H9 (cell line): ENCODE results near the gene NTRK3. TPM values are rescaled to one million over a fixed set of nuclear protein-coding genes. Genes with fewer than 3 reads are reported as not detected.
A peak's percentile ranks its signal among the peaks of the same experiment; 100 is the strongest.

ENCODE experiments used
- DNase-seq: peaks from one replicate; pipeline ENCODE4 v3.0.0-alpha.2; 2017
- H2AFZ ChIP-seq: one replicate; pipeline ENCODE4 v1.6.1; 2013; ENCODE audit warnings: mild to moderate bottlenecking, low read length, control low read depth, moderate library complexity
- H2AK5ac ChIP-seq: 2 replicates; pipeline ENCODE4 v1.6.1; 2013; ENCODE audit warnings: low read length, control low read depth, mixed read lengths; ENCODE audit not compliant: insufficient read length
- H2BK120ac ChIP-seq: one replicate; pipeline ENCODE4 v1.6.1; 2013; ENCODE audit warnings: low read depth, mild to moderate bottlenecking, low read length, control low read depth, inconsistent platforms; ENCODE audit not compliant: poor library complexity, severe bottlenecking
- H2BK12ac ChIP-seq: 2 replicates; pipeline ENCODE4 v1.6.1; 2013; ENCODE audit warnings: low read length, control low read depth, mixed read lengths, low read depth; ENCODE audit not compliant: insufficient read length
- H2BK15ac ChIP-seq: 2 replicates; pipeline ENCODE4 v1.6.1; 2013; ENCODE audit warnings: low read depth, low read length, control low read depth
- H2BK20ac ChIP-seq: one replicate; pipeline ENCODE4 v1.6.1; 2013; ENCODE audit warnings: low read depth, mild to moderate bottlenecking, low read length, control low read depth, inconsistent platforms; ENCODE audit not compliant: poor library complexity, severe bottlenecking
- H2BK5ac ChIP-seq: 2 replicates; pipeline ENCODE4 v1.6.1; 2013; ENCODE audit warnings: low read length, control low read depth, mixed read lengths; ENCODE audit not compliant: insufficient read length
- H3K14ac ChIP-seq: 2 replicates; pipeline ENCODE4 v1.6.1; 2013; ENCODE audit warnings: low read length, control low read depth; ENCODE audit not compliant: insufficient read depth
- H3K18ac ChIP-seq: 2 replicates; pipeline ENCODE4 v1.6.1; 2013; ENCODE audit warnings: low read depth, mild to moderate bottlenecking, mixed read lengths, low read length, control low read depth; ENCODE audit not compliant: insufficient read length
- H3K23ac ChIP-seq: 2 replicates; pipeline ENCODE4 v1.6.1; 2013; ENCODE audit warnings: low read length, control low read depth, mixed read lengths, low read depth; ENCODE audit not compliant: insufficient read length
- H3K23me2 ChIP-seq: 2 replicates; pipeline ENCODE4 v1.6.1; 2013; ENCODE audit warnings: low read depth, mild to moderate bottlenecking, mixed read lengths, low read length, control low read depth; ENCODE audit not compliant: insufficient read length, poor library complexity, severe bottlenecking
- H3K27ac ChIP-seq: 2 replicates; pipeline ENCODE4 v1.5.1; 2013; ENCODE audit warnings: low read length, control low read depth, mixed read lengths, low read depth; ENCODE audit not compliant: insufficient read length
- H3K27me3 ChIP-seq: 2 replicates; pipeline ENCODE4 v1.6.1; 2013; ENCODE audit warnings: low read length, control low read depth, inconsistent platforms; ENCODE audit not compliant: insufficient read depth
- H3K4ac ChIP-seq: 2 replicates; pipeline ENCODE4 v1.6.1; 2013; ENCODE audit warnings: low read depth, mild to moderate bottlenecking, control low read depth, inconsistent platforms, low read length, moderate library complexity
- H3K4me1 ChIP-seq: 2 replicates; pipeline ENCODE4 v1.6.1; 2013; ENCODE audit warnings: low read length, control low read depth, inconsistent platforms; ENCODE audit not compliant: insufficient read depth
- H3K4me2 ChIP-seq: 2 replicates; pipeline ENCODE4 v1.6.1; 2013; ENCODE audit warnings: low read length, control low read depth, mixed read lengths; ENCODE audit not compliant: insufficient read length, insufficient read depth
- H3K56ac ChIP-seq: 2 replicates; pipeline ENCODE4 v1.6.1; 2013; ENCODE audit warnings: low read depth, mild to moderate bottlenecking, mixed read lengths, low read length, control low read depth; ENCODE audit not compliant: insufficient read length
- H3K79me1 ChIP-seq: 2 replicates; pipeline ENCODE4 v1.6.1; 2013; ENCODE audit warnings: low read depth, mild to moderate bottlenecking, moderate library complexity, low read length, control low read depth, inconsistent platforms; ENCODE audit not compliant: insufficient read depth, poor library complexity, severe bottlenecking
- H3K79me2 ChIP-seq: 2 replicates; pipeline ENCODE4 v1.6.1; 2013; ENCODE audit warnings: low read length, control low read depth, inconsistent platforms; ENCODE audit not compliant: insufficient read depth
- H3K9ac ChIP-seq: 2 replicates; pipeline ENCODE4 v1.6.1; 2013; ENCODE audit warnings: low read length, control low read depth, mixed read lengths; ENCODE audit not compliant: insufficient read length; ENCODE audit errors: extremely low read depth
- H3K9me3 ChIP-seq: one replicate; pipeline ENCODE4 v1.6.1; 2013; ENCODE audit warnings: low read depth, low read length, inconsistent platforms; ENCODE audit not compliant: control insufficient read depth
- H3T11ph ChIP-seq: one replicate; pipeline ENCODE4 v1.6.1; 2013; ENCODE audit warnings: mild to moderate bottlenecking, low read length, control low read depth, inconsistent platforms
- H4K20me1 ChIP-seq: one replicate; pipeline ENCODE4 v1.6.1; 2013; ENCODE audit not compliant: control insufficient read depth, insufficient read length, insufficient read depth
- H4K5ac ChIP-seq: 2 replicates; pipeline ENCODE4 v1.6.1; 2013; ENCODE audit warnings: low read depth, mild to moderate bottlenecking, mixed read lengths, low read length, control low read depth; ENCODE audit not compliant: insufficient read length
- H4K8ac ChIP-seq: replicated peaks from 2 replicates; pipeline ENCODE4 v1.6.1; 2013; ENCODE audit warnings: low read length, control low read depth, mixed read lengths, low read depth; ENCODE audit not compliant: insufficient read length
- H4K91ac ChIP-seq: 2 replicates; pipeline ENCODE4 v1.6.1; 2013; ENCODE audit warnings: low read depth, mild to moderate bottlenecking, moderate library complexity, mixed read lengths, low read length, control low read depth; ENCODE audit not compliant: insufficient read length
- H3K27ac Mint-ChIP-seq, 3 experiments: 2 replicates in 2 of 3; 3 replicates in 1 of 3; pipeline ENCODE4 v1.8.0; 2020 to 2021; ENCODE audit warnings: mixed read lengths in 3 of 3, mild to moderate bottlenecking in 1 of 3, moderate library complexity in 1 of 3
- H3K27me3 Mint-ChIP-seq: 2 replicates; pipeline ENCODE4 v1.8.0; 2021; ENCODE audit warnings: low read depth, mild to moderate bottlenecking, moderate library complexity, mixed read lengths
- H3K36me3 Mint-ChIP-seq, 3 experiments: 2 replicates in 2 of 3; 3 replicates in 1 of 3; pipeline ENCODE4 v1.8.0; 2020 to 2021; ENCODE audit warnings: low read depth in 3 of 3, mixed read lengths in 3 of 3; ENCODE audit not compliant: insufficient read depth in 1 of 3
- H3K4me1 Mint-ChIP-seq, 2 experiments: 2 replicates each; pipeline ENCODE4 v1.8.0; 2020; ENCODE audit warnings: mixed read lengths in 2 of 2
- H3K4me3 Mint-ChIP-seq, 2 experiments: 2 replicates in 1 of 2; 3 replicates in 1 of 2; pipeline ENCODE4 v1.8.0; 2020 to 2021; ENCODE audit warnings: mild to moderate bottlenecking in 2 of 2, mixed read lengths in 2 of 2, moderate library complexity in 1 of 2
- H3K9me3 Mint-ChIP-seq, 2 experiments: 2 replicates in 1 of 2; 3 replicates in 1 of 2; pipeline ENCODE4 v1.8.0; 2020; ENCODE audit warnings: mild to moderate bottlenecking in 2 of 2, mixed read lengths in 2 of 2, moderate library complexity in 1 of 2
- CTCF ChIP-seq: fragments of 200-600 bp; sonication (generic); conservative IDR thresholded peaks from 3 replicates; pipeline ENCODE4 v1.8.0; 2021; ENCODE audit warnings: antibody characterized with exemption, mild to moderate bottlenecking
- whole genome bisulfite sequencing: extraction: QIAGEN DNeasy Blood & Tissue Kit; methylation state at CpG from one replicate; pipeline ENCODE4 v1.1.7; 2013; ENCODE audit warnings: missing lambda C conversion rate, low lambda C conversion rate, mixed read lengths; ENCODE audit not compliant: insufficient read length; ENCODE audit errors: extremely low coverage; 5-methylcytosine and 5-hydroxymethylcytosine counted together
- total RNA-seq: library from RNA; stranded (reverse); gene quantifications from 2 replicates; pipeline ENCODE4 v1.2.1, GENCODE V29; 2021

NTRK3 gene
- total RNA-seq, 1 experiment from 2014 or later: 2.5 TPM

GRCh38 chr15:88098361-88098760 is 158.2 kb downstream of the NTRK3 start:
- Histone ChIP-seq H3T11ph (no peak overlapping the region), H2AK5ac (no peak overlapping the region), H2BK5ac (no peak overlapping the region), H3K4me1 (no peaks in the 10 kb centered on the region), H3K4ac (no peak overlapping the region), H2BK20ac (no peak overlapping the region), H3K23ac (no peak overlapping the region), H4K20me1 (no peaks in the 10 kb centered on the region), H3K4me2 (no peak overlapping the region), H3K14ac (no peak overlapping the region), H3K18ac (no peak overlapping the region), H3K27ac (no peak overlapping the region), H3K23me2 (no peaks in the 10 kb centered on the region), H2BK15ac (no peak overlapping the region), H4K5ac (no peak overlapping the region), H3K27me3 (no peaks in the 10 kb centered on the region), H3K79me1 (no peaks in the 10 kb centered on the region), H3K9me3 (no peaks in the 10 kb centered on the region), H4K91ac (no peak overlapping the region), H3K79me2 (no peaks in the 10 kb centered on the region), H2AFZ (no peak overlapping the region), H3K56ac (no peak overlapping the region), H2BK120ac (no peak overlapping the region), H3K9ac (no peak overlapping the region), H2BK12ac (no peak overlapping the region), H4K8ac (no peak overlapping the region)
- peaks cover 0 to 2% of the 10 kb centered on the region in 2 experiments; a peak in 1 of 5 replicates for H3K9me3 Mint-ChIP-seq
- DNase-seq: no peak
- H3K4me3 Mint-ChIP-seq: no peak overlapping the region
- H3K36me3 Mint-ChIP-seq: no peaks in the 10 kb centered on the region
- TF ChIP-seq CTCF: no peak
- H3K4me1 Mint-ChIP-seq: peaks cover 3% of the 10 kb centered on the region in 2 experiments; a peak in 1 of 4 replicates
- H3K27ac Mint-ChIP-seq: 0 out of 7 replicates have a peak overlapping the region, but pooled peaks of 1 of the 3 experiments have one; percentile 11
- no CpG with 5 or more reads among the region's 10 CpGs for WGBS
- no peaks in the 10 kb centered on the region; the same call in 1 of the 2 replicates for H3K27me3 Mint-ChIP-seq
